Measurements from ENCODE around the gene DPYD. TPM values are rescaled to one million over a fixed set of nuclear protein-coding genes. Genes with fewer than 3 reads are reported as not detected.

The DPYD gene
- total and polyA plus RNA-seq, 9 of the 15 experiments (the other 6 are each of a cell fraction or from before 2014, with no cell fraction given): 0.03 to 0.25 (median 0.08) TPM; not detected in 2

DNA sequence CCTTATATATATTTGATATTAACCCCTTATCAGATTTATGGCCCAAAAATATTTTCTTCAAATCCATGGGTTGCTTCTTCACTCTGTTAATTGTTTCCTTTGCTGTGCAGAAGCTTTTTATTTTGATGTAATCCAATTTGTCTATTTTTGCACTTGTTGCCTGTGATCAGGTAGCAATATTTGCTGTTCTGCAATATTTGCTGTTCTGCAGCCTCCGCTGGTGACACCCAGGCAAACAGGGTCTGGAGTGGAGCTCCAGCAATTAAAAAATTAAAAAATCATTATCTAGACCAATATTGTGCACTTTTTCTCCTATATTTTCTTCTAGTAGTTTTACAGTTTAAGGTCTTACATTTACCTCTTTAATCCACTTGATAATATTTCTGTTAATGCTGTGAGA is 564.5 kb downstream of the DPYD start (continued):
- TF ChIP-seq, protein P1, sequence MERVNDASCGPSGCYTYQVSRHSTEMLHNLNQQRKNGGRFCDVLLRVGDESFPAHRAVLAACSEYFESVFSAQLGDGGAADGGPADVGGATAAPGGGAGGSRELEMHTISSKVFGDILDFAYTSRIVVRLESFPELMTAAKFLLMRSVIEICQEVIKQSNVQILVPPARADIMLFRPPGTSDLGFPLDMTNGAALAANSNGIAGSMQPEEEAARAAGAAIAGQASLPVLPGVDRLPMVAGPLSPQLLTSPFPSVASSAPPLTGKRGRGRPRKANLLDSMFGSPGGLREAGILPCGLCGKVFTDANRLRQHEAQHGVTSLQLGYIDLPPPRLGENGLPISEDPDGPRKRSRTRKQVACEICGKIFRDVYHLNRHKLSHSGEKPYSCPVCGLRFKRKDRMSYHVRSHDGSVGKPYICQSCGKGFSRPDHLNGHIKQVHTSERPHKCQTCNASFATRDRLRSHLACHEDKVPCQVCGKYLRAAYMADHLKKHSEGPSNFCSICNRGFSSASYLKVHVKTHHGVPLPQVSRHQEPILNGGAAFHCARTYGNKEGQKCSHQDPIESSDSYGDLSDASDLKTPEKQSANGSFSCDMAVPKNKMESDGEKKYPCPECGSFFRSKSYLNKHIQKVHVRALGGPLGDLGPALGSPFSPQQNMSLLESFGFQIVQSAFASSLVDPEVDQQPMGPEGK (CRISPR knock-in tag; IDR thresholded peaks at IDR 0.05; ENCODE audit: borderline replicate concordance): no peak
- TF ChIP-seq NEUROD1 (IDR thresholded peaks at IDR 0.05; ENCODE audit: borderline replicate concordance, low read depth, low read length, partially characterized antibody): no peak
- TF ChIP-seq, protein P2, sequence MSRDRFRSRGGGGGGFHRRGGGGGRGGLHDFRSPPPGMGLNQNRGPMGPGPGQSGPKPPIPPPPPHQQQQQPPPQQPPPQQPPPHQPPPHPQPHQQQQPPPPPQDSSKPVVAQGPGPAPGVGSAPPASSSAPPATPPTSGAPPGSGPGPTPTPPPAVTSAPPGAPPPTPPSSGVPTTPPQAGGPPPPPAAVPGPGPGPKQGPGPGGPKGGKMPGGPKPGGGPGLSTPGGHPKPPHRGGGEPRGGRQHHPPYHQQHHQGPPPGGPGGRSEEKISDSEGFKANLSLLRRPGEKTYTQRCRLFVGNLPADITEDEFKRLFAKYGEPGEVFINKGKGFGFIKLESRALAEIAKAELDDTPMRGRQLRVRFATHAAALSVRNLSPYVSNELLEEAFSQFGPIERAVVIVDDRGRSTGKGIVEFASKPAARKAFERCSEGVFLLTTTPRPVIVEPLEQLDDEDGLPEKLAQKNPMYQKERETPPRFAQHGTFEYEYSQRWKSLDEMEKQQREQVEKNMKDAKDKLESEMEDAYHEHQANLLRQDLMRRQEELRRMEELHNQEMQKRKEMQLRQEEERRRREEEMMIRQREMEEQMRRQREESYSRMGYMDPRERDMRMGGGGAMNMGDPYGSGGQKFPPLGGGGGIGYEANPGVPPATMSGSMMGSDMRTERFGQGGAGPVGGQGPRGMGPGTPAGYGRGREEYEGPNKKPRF (IDR thresholded peaks at IDR 0.05; ENCODE audit: low read depth, low read length): no peak

DNA sequence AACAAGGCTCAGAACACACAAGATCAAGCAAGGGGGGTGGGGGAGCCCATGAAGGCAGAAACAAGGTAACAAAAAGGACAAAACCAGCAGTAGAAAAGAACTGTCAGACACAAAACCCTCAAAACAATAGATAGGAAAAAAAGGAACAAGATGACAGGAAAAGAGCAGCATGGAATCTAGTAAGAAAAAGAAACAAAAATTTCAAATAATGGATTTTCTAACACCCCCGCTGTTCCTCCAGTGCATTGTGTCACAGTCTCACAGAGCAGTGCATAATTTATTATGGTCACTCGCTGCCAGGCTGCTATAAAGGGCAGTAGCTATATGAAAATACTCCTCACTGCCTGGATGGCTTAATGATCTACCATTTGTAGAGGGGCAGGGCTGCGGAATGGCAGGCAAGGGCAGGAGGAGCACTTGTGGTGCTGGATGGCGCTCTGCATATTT is 567.9 kb downstream of the DPYD start:
- H3K79me2 ChIP-seq (ENCODE audit: control insufficient read depth, insufficient read depth, low read length): no peaks in the 10 kb centered on the region
- DNase-seq (ENCODE audit: extremely low read depth in 1 of 4, low spot score in 3 of 4) (no peak), ATAC-seq (no peak), FAIRE-seq (no peak)
- H3K27me3 ChIP-seq (ENCODE audit: control insufficient read depth in 2 of 2, insufficient read depth in 2 of 2, low read length in 2 of 2): no peaks in the 10 kb centered on the region
- H3K9ac ChIP-seq (ENCODE audit: insufficient read depth in 1 of 2, low read depth in 2 of 2, low read length in 2 of 2): no peak overlapping the region
- H3K4me1 ChIP-seq (replicated peaks in 1 of 2; ENCODE audit: control insufficient read depth in 2 of 2, insufficient read depth in 2 of 2, low read length in 2 of 2): no peaks in the 10 kb centered on the region
- no peak overlapping the region for H3K27ac ChIP-seq (ENCODE audit: extremely low read depth, low read depth, low read length)
- H2AFZ ChIP-seq (ENCODE audit: low read depth, low read length): no peak overlapping the region
- H3K9me3 ChIP-seq (replicated peaks; ENCODE audit: control insufficient read depth, insufficient read depth, low read depth, low read length): no peaks in the 10 kb centered on the region
- intact Hi-C loops (cut with micrococcal nuclease) (no loop called here), in situ Hi-C loops (cut with MboI) (no loop called here)
- H3K36me3 ChIP-seq (ENCODE audit: control insufficient read depth, insufficient read depth, low read length): no peaks in the 10 kb centered on the region
- no peaks in the 10 kb centered on the region for H3K9me1 ChIP-seq (ENCODE audit: control insufficient read depth, insufficient read depth, low read length)
- H3K4me2 ChIP-seq (ENCODE audit: insufficient read depth, low read length): no peak overlapping the region
- WGBS (ENCODE audit: insufficient coverage, low coverage, missing lambda C conversion rate): 4% methylated on average over 4 of the region's 4 CpGs
- ChIA-PET CTCF (ENCODE audit: low intra/inter-chr PET ratio) (no interaction called here), POLR2A (no interaction called here)
- no peak overlapping the region for H3K4me3 ChIP-seq
- BruUV-seq (replicated peaks): no TSS peak
- no peaks in the 10 kb centered on the region for H4K20me1 ChIP-seq (replicated peaks; ENCODE audit: control insufficient read depth, insufficient read depth, low read length)
- TF ChIP-seq FOXM1 (IDR thresholded peaks at IDR 0.05; ENCODE audit: low read depth): no peak
- no peak for TF ChIP-seq FOXM1 (CRISPR knock-in tag; IDR thresholded peaks at IDR 0.05; ENCODE audit: low read depth)
- no peak for TF ChIP-seq ZKSCAN1 (IDR thresholded peaks at IDR 0.05; ENCODE audit: low read depth, low read length)
- TF ChIP-seq SIN3B (IDR thresholded peaks at IDR 0.05; ENCODE audit: low read depth): no peak
- TF ChIP-seq BACH1 (tag; IDR thresholded peaks at IDR 0.05): no peak
- no peak for TF ChIP-seq BCL6 (CRISPR knock-in tag; IDR thresholded peaks at IDR 0.05)
- no peak for TF ChIP-seq FUS (optimal IDR thresholded peaks at IDR 0.05; ENCODE audit: low read depth, low read length)
- TF ChIP-seq, protein P3, sequence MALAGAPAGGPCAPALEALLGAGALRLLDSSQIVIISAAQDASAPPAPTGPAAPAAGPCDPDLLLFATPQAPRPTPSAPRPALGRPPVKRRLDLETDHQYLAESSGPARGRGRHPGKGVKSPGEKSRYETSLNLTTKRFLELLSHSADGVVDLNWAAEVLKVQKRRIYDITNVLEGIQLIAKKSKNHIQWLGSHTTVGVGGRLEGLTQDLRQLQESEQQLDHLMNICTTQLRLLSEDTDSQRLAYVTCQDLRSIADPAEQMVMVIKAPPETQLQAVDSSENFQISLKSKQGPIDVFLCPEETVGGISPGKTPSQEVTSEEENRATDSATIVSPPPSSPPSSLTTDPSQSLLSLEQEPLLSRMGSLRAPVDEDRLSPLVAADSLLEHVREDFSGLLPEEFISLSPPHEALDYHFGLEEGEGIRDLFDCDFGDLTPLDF (CRISPR knock-in tag; IDR thresholded peaks at IDR 0.05): no peak
- no peak for TF ChIP-seq ZNF696 (CRISPR knock-in tag; conservative IDR thresholded peaks at IDR 0.05)
